GM12892 (cell line): ENCODE data around the gene KLHL2.
"Not testable (repeated sequence)": the region's sequence is repeated elsewhere in the genome, so short reads cannot be mapped to it uniquely, and the experiment has no call there.

Source experiments
- POLR2A ChIP-seq: IDR thresholded peaks from 2 replicates; pipeline ENCODE4 v1.6.1; 2011; ENCODE audit warnings: low read depth, low read length, control low read depth
- POLR2AphosphoS5 ChIP-seq: IDR thresholded peaks from 2 replicates; pipeline ENCODE4 v1.6.1; 2011; ENCODE audit warnings: low read depth, low read length, control low read depth
- TAF1 ChIP-seq: IDR thresholded peaks from 2 replicates; pipeline ENCODE4 v1.6.1; 2011; ENCODE audit warnings: low read depth, mild to moderate bottlenecking, control low read depth, low read length, borderline replicate concordance

- not testable (repeated sequence) for TF ChIP-seq POLR2A, POLR2AphosphoS5, TAF1
Observed at GRCh38 chr4:165263466-165263865, 56.1 kb downstream of the KLHL2 start.
